GM19043 (cell line): Measurements from ENCODE around the gene ZSWIM5.
"Not testable (repeated sequence)": the region's sequence is repeated elsewhere in the genome, so short reads cannot be mapped to it uniquely, and the experiment has no call there.

Experiments
- ATAC-seq: cut with Tn5 transposase; IDR thresholded peaks from one replicate; pipeline ENCODE4 v1.9.1; 2021; ENCODE audit warnings: low read depth; ENCODE audit not compliant: unreplicated experiment

Gene ZSWIM5

GRCh38 chr1:45148209-45148825, 58.1 kb downstream of the ZSWIM5 start:
- ATAC-seq: no peak

- ATAC-seq: no peak
These were observed 59.6 kb downstream of the ZSWIM5 start for GRCh38 chr1:45146833-45147232.

- no peak for ATAC-seq
These were observed 65.0 kb downstream of the ZSWIM5 start for GRCh38 chr1:45141247-45142003.

DNA sequence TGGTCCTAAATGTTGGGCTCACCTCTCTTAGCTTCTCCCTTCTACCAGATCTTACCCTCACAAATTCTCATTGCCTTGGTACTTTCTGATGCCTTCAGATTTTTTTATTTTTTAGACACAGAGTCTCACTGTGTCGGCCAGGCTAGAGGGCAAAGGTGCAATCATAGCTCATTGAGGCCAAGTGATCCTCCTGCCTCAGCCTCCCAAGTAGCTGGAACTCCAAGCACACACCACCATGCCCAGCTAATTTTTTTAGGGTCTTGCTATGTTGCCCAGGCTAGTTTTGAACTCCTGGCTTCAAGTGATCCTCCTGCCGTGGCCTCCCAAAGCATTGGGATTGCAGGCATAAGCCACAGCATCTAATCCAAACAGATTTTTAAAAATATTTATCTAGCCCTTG, 69.4 kb downstream of the ZSWIM5 start:
- no peak for ATAC-seq

- no peak for ATAC-seq
These were observed 71.1 kb downstream of the ZSWIM5 start for GRCh38 chr1:45135316-45135715.

- ATAC-seq: no peak
These were observed 71.9 kb downstream of the ZSWIM5 start for GRCh38 chr1:45134461-45134873.

GRCh38 chr1:45132719-45133118, 73.7 kb downstream of the ZSWIM5 start:
- not testable (repeated sequence) for ATAC-seq

- ATAC-seq: no peak
These were observed 83.0 kb downstream of the ZSWIM5 start for GRCh38 chr1:45123358-45123757.

DNA sequence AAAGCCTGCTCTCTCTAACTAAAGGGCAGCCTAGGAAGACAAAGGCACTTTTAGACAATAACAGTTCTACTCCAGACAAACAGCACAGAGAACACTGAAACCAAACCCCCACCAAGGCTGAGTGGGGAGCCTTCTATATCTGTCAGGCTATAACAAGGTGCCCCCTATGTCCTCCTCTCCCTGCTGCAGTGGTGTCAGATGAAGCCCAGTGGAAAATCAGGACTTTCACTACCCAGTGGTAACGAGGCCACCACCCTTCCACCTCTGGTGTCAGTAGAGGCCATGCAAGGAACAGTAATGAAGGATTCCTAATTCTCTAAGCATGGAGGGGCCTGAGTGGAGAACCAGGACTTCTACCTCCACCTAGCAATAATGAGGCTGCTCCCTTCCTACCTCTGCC, 83.7 kb downstream of the ZSWIM5 start:
- ATAC-seq: no peak

- ATAC-seq: no peak
These were observed 88.6 kb downstream of the ZSWIM5 start for GRCh38 chr1:45117766-45118165.

- ATAC-seq: no peak
These were observed 89.6 kb downstream of the ZSWIM5 start for GRCh38 chr1:45116820-45117219.

DNA sequence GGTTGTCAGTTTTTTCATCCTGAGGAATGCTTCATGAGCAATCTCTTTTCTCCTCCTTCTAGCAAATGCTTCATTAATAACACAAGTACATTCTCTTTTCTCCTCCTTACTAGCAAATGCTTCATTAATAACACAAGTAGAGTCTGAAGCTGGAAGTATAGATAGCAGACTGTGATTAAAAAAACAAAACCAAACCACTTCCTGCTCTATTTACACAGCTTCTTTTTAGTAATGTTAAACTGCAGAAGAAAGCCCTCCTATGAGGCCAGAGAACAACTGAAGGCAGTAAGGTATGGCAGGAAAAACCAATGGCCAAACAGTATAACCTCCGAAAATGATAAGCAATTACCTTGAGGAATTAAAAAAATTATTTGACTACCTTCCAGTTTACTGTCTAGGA, 90.1 kb downstream of the ZSWIM5 start:
- ATAC-seq: no peak

DNA sequence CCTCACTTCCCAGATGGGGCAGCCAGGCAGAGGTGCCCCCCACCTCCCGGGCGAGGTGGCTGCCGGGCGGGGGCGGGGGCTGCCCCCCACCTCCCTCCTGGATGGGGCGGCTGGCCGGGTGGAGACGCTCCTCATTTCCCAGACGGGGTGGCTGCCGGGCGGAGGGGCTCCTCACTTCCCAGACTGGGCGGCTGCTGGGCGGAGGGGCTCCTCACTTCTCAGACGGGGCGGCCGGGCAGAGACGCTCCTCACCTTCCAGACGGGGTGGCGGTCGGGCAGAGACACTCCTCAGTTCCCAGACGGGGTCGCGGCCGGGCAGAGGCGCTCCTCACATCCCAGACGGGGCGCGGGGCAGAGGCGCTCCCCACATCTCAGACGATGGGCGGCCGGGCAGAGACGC, 91.2 kb downstream of the ZSWIM5 start:
- not testable (repeated sequence) for ATAC-seq

- ATAC-seq: no peak
These were observed 93.7 kb downstream of the ZSWIM5 start for GRCh38 chr1:45112661-45113060.

DNA sequence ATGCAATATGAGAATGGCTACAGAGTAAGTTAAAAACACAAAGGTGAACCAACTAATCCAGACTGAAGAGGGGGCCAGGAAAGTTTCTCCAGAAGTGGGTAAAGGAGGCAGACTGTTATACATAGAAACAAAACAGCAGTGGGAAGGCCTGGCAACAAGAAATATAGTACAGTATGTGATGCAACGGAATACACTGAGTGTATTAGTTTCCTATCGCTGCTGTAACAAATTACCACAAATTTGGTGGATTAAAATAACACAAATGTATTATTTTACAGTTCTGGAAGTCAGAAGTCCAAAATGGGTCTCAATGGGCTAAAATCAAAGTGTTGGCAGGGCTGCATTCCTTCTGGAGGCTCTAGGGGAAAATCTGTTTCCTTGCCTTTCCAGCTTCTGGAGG, 95.2 kb downstream of the ZSWIM5 start:
- ATAC-seq: no peak

DNA sequence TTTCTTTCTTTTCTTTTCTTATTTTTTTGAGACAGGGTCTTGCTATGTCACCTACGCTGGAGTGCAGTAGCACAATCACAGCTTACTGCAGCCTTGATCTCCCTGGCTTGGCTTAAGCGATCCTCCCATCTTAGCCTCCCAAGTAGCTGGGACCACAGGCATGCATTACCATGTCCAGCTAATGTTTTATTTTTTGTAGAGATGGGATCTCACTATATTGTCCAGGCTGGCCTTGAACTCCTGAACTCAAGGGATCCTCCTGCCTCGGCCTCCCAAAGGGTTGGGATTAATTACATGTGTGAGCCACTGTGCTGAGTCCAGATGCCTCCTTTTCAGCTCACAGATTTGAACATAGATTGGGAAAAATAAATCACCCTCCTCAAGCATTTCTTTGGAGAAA, 98.6 kb downstream of the ZSWIM5 start:
- no peak for ATAC-seq

- ATAC-seq: not testable (repeated sequence)
These were observed 99.5 kb downstream of the ZSWIM5 start for GRCh38 chr1:45106864-45107263.

DNA sequence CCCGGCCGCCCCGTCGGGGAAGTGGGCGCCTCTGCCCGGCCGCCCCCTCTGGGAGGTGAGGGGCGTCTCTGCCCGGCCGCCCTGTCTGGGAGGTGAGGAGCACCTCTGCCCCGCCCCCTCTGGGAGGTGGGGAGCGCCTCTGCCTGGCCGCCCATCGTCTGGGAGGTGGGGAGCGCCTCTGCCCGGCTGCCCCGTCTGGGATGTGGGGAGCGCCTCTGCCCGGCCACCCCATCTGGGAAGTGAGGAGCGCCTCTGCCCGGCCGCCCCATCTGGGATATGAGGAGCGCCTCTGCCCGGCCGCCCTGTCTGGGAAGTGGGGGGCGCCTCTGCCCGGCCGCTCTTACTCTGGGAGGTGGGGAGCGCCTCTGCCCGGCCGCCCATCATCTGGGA, 100.3 kb downstream of the ZSWIM5 start:
- ATAC-seq: not testable (repeated sequence)

GRCh38 chr1:45105486-45106155, 100.8 kb downstream of the ZSWIM5 start:
- not testable (repeated sequence) for ATAC-seq

- no peak for ATAC-seq
These were observed 102.9 kb downstream of the ZSWIM5 start for GRCh38 chr1:45103534-45103933.

GRCh38 chr1:45101947-45102346, 104.5 kb downstream of the ZSWIM5 start:
- ATAC-seq: no peak

GRCh38 chr1:45101528-45101927, 104.9 kb downstream of the ZSWIM5 start:
- not testable (repeated sequence) for ATAC-seq
